HepG2 (cell line): Measurements from ENCODE around the gene MAST1. TPM values are rescaled to one million over a fixed set of nuclear protein-coding genes. Genes with fewer than 3 reads are reported as not detected.

ENCODE experiments used
- ATAC-seq: fragments of 200-7000 bp; cut with Tn5 transposase; 3 replicates; pipeline ENCODE4 v1.9.1; 2020; ENCODE audit warnings: mild to moderate bottlenecking, moderate library complexity
- BruUV-seq: library from RNA; stranded (reverse); fragments of 400-500 nt; replicated peaks from 2 replicates; lab custom pipeline; 2021; lab: Mats Ljungman, UMichigan
- CTCF ChIA-PET: fragments of 300-600 bp; formaldehyde crosslinking; extraction: SDS; loops from one replicate; lab custom pipeline; 2021; ENCODE audit warnings: low total read pairs, inconsistent platforms, low intra/inter-chr PET ratio; lab: Yijun Ruan, JAX
- POLR2A ChIA-PET: fragments of 350-600 bp; sonication (Branson Sonifier 250); formaldehyde crosslinking; loops from one replicate; lab custom pipeline; 2020; ENCODE audit warnings: antibody characterized with exemption, inconsistent platforms; lab: Yijun Ruan, JAX
- DNase-seq: peaks from one replicate; pipeline ENCODE4 v3.0.0-alpha.2; 2015; ENCODE audit warnings: low spot score
- FAIRE-seq: peaks from 3 replicates; lab custom pipeline; 2011; peaks lifted over from hg19 to GRCh38; lab: Jason Lieb, UNC
- H2AFZ ChIP-seq: one replicate; pipeline ENCODE4 v1.6.1; 2011; ENCODE audit warnings: low read length, inconsistent platforms
- H3K27ac ChIP-seq: fragments of 300-600 bp; 3 replicates; pipeline ENCODE4 v1.8.0; 2011; ENCODE audit warnings: mixed run types, mild to moderate bottlenecking, mixed read lengths, low read length, inconsistent platforms; ENCODE audit not compliant: insufficient read depth; ENCODE audit errors: extremely low read length
- H3K27me3 ChIP-seq, 2 experiments: fragments of 200-600 bp in 1 of 2; 2 replicates in 1 of 2; 3 replicates in 1 of 2; pipeline versions ENCODE4 v1.6.0 to v1.8.0; 2011; ENCODE audit warnings: low read length in 2 of 2, mild to moderate bottlenecking in 2 of 2, moderate library complexity in 2 of 2, inconsistent platforms in 1 of 2; ENCODE audit not compliant: insufficient read depth in 2 of 2, control insufficient read depth in 1 of 2
- H3K36me3 ChIP-seq, 2 experiments: fragments of 200-600 bp in 1 of 2; replicated peaks in 1 of 2; 2 replicates in 1 of 2; 3 replicates in 1 of 2; pipeline versions ENCODE4 v1.5.1 to v1.8.0; 2011; ENCODE audit warnings: low read length in 2 of 2, inconsistent platforms in 1 of 2; ENCODE audit not compliant: insufficient read depth in 2 of 2, control insufficient read depth in 1 of 2
- H3K4me1 ChIP-seq: 2 replicates; pipeline ENCODE4 v1.5.1; 2012; ENCODE audit warnings: low read length, inconsistent platforms; ENCODE audit not compliant: insufficient read depth
- H3K4me2 ChIP-seq: 2 replicates; pipeline ENCODE4 v1.6.0; 2011; ENCODE audit warnings: low read depth, low read length, inconsistent platforms
- H3K4me3 ChIP-seq, 3 experiments: fragments of 200-600 bp in 1 of 3; sonication (generic), shearing (Covaris generic) in 1 of 3; replicated peaks in 1 of 3; 2 replicates each; pipeline ENCODE4 v1.5.1; 2011 to 2016; ENCODE audit warnings: low read length in 3 of 3, inconsistent platforms in 2 of 3, low read depth in 2 of 3, mild to moderate bottlenecking in 2 of 3, control low read depth in 1 of 3, mixed read lengths in 1 of 3; ENCODE audit not compliant: insufficient read depth in 1 of 3
- H3K79me2 ChIP-seq: one replicate; pipeline ENCODE4 v1.6.1; 2011; ENCODE audit warnings: low read length, inconsistent platforms; ENCODE audit not compliant: insufficient read depth
- H3K9ac ChIP-seq: 2 replicates; pipeline ENCODE4 v1.6.0; 2011; ENCODE audit warnings: mild to moderate bottlenecking, low read depth, low read length, inconsistent platforms; ENCODE audit not compliant: insufficient read depth
- H3K9me3 ChIP-seq: 2 replicates; pipeline ENCODE4 v1.5.1; 2012; ENCODE audit warnings: mild to moderate bottlenecking, low read length
- H4K20me1 ChIP-seq: 2 replicates; pipeline ENCODE4 v1.6.0; 2011; ENCODE audit warnings: inconsistent platforms, mild to moderate bottlenecking, low read length, moderate library complexity; ENCODE audit not compliant: insufficient read depth
- CCAR2 ChIP-seq: fragments of 200-400 bp; formaldehyde crosslinking; optimal IDR thresholded peaks from 2 replicates; pipeline ENCODE3; 2018; ENCODE audit warnings: low read depth, mild to moderate bottlenecking, low read length, moderate library complexity
- FOXA1 ChIP-seq, 2 experiments: fragments of 450-650 bp in 1 of 2; sonication (generic) in 1 of 2; formaldehyde crosslinking in 1 of 2; IDR thresholded peaks; 2 replicates each; pipeline versions ENCODE4 v1.4.0 to v1.6.1; 2016 to 2020; ENCODE audit warnings: missing genetic modification reagents in 1 of 2
- KMT2B ChIP-seq: IDR thresholded peaks from 2 replicates; pipeline ENCODE4 v1.6.1; 2016; ENCODE audit warnings: missing genetic modification reagents, missing compliant biosample characterization
- MXD4 ChIP-seq: IDR thresholded peaks from 2 replicates; pipeline ENCODE4 v1.6.1; 2016; ENCODE audit warnings: mild to moderate bottlenecking, missing biosample characterization, missing genetic modification reagents
- NFKB2 ChIP-seq: sonication (generic); formaldehyde crosslinking; IDR thresholded peaks from 2 replicates; pipeline ENCODE4 v1.4.0; 2020; ENCODE audit warnings: missing genetic modification reagents, borderline replicate concordance
- PRMT3 ChIP-seq: sonication (generic); formaldehyde crosslinking; IDR thresholded peaks from 2 replicates; pipeline ENCODE4 v1.8.1; 2022; ENCODE audit warnings: low read depth, mild to moderate bottlenecking, moderate library complexity, missing genetic modification reagents, borderline replicate concordance
- SMAD9 ChIP-seq: sonication (generic); formaldehyde crosslinking; IDR thresholded peaks from 2 replicates; pipeline ENCODE4 v1.5.1; 2020; ENCODE audit warnings: mild to moderate bottlenecking, missing genetic modification reagents
- SRF ChIP-seq: IDR thresholded peaks from 2 replicates; pipeline ENCODE4 v1.6.1; 2011; ENCODE audit warnings: mild to moderate bottlenecking, low read depth, low read length, moderate library complexity
- WIZ ChIP-seq: sonication (generic); formaldehyde crosslinking; IDR thresholded peaks from 2 replicates; pipeline ENCODE4 v1.5.1; 2020; ENCODE audit warnings: mild to moderate bottlenecking, missing genetic modification reagents
- ZNF674 ChIP-seq: sonication (generic); formaldehyde crosslinking; IDR thresholded peaks from 2 replicates; pipeline ENCODE4 v1.5.0; 2020; ENCODE audit warnings: low read depth, mild to moderate bottlenecking, missing genetic modification reagents
- ZNF777 ChIP-seq: sonication (generic); formaldehyde crosslinking; IDR thresholded peaks from 2 replicates; pipeline ENCODE4 v1.4.0; 2020; ENCODE audit warnings: missing genetic modification reagents
- WGBS: methylation state at CpG from one replicate; pipeline ENCODE4 v1.1.6; 2017; ENCODE audit warnings: low lambda C conversion rate; 5-methylcytosine and 5-hydroxymethylcytosine counted together
- in situ Hi-C: cut with HindIII; loops from 2 replicates; pipeline ENCODE4 v1.10.0; 2017; ENCODE audit warnings: low pct_unique_long_range_greater_than_20kb; ENCODE audit not compliant: extremely low pct_ligation_motif_present
- intact Hi-C: fragments of 100-400 bp; cut with micrococcal nuclease; formaldehyde crosslinking; loops from one replicate; pipeline ENCODE4 v1.10.0; 2022; ENCODE audit not compliant: unreplicated experiment
- polyA plus RNA-seq, 8 experiments: library from polyadenylated mRNA; depleted of rRNA in 3 of 8; stranded (reverse) in 7 of 8; unstranded in 1 of 8; fragments of >200 nt; fragmentation: Illumina TruSeq in 4 of 8; extraction: Trizol in 4 of 8; gene quantifications; 2 replicates each; pipeline versions ENCODE4 v1.2.1 to v1.2.3, GENCODE V29; 2011 to 2016; ENCODE audit warnings: low read depth in 4 of 8, missing spikeins in 1 of 8, mixed read lengths in 1 of 8; ENCODE audit not compliant: insufficient read depth in 1 of 8
- total RNA-seq, 5 experiments: library from RNA; depleted of rRNA; stranded (reverse); fragments of >200 nt; fragmentation: Illumina TruSeq; extraction: Trizol; gene quantifications; 2 replicates each; pipeline ENCODE4 v1.2.3, GENCODE V29; 2016; ENCODE audit warnings: low read depth in 1 of 5
- TF ChIP-seq, protein P1 (sequence below): sonication (generic); formaldehyde crosslinking; IDR thresholded peaks from 2 replicates; pipeline ENCODE4 v1.5.1; 2020; ENCODE audit warnings: mild to moderate bottlenecking, missing genetic modification reagents, moderate library complexity
- TF ChIP-seq, protein P2 (sequence below): IDR thresholded peaks from 2 replicates; pipeline ENCODE4 v1.6.1; 2016

The MAST1 gene
- total and polyA plus RNA-seq, 2 of the 13 experiments (the other 11 are each of a cell fraction or from before 2014, with no cell fraction given), result 0.73 to 4.7 TPM

DNA sequence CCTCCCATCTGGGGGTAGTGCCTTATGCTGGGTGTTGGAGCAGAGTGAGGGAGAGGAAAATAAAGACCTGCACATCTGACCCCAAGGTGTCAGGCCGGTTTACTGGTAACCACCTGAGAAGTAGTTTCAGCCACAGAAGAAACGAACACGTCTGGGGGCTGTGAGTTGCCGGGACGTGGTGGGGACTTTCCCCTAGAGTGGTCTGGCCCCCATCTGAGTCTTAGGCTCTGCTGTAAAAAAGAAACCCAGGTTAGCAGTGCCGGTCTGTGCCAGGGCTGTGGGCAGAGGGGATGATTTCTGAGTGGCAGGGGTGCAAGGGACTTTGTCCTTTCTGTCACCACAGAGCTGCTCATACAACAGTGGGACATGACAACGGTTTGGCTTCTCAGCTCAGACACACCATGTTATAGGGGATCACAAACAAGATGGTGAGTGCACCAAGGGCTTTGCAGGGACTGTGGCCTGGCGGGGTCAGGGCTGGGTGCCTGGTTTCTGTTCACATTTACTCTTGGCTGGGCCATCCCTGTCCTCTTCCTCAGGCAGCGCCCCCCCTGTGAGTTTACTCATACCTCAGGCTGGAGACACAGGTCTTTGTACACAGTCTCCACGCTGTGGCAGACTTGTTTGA is 61.7 kb downstream of the MAST1 start (continued):
- TF ChIP-seq, protein P1, sequence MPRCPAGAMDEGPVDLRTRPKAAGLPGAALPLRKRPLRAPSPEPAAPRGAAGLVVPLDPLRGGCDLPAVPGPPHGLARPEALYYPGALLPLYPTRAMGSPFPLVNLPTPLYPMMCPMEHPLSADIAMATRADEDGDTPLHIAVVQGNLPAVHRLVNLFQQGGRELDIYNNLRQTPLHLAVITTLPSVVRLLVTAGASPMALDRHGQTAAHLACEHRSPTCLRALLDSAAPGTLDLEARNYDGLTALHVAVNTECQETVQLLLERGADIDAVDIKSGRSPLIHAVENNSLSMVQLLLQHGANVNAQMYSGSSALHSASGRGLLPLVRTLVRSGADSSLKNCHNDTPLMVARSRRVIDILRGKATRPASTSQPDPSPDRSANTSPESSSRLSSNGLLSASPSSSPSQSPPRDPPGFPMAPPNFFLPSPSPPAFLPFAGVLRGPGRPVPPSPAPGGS, result no peak
- TF ChIP-seq NFKB2 (CRISPR knock-in tag) (no peak), MXD4 (CRISPR knock-in tag) (no peak), SRF (no peak), CCAR2 (no peak), SMAD9 (CRISPR knock-in tag) (no peak), ZNF674 (CRISPR knock-in tag) (no peak), FOXA1 (IDR thresholded peaks at IDR 0.05) (no peak), FOXA1 (CRISPR knock-in tag; IDR thresholded peaks at IDR 0.05) (no peak), WIZ (no peak), ZNF777 (CRISPR knock-in tag) (no peak), PRMT3 (CRISPR knock-in tag) (no peak)
- TF ChIP-seq, protein P2, sequence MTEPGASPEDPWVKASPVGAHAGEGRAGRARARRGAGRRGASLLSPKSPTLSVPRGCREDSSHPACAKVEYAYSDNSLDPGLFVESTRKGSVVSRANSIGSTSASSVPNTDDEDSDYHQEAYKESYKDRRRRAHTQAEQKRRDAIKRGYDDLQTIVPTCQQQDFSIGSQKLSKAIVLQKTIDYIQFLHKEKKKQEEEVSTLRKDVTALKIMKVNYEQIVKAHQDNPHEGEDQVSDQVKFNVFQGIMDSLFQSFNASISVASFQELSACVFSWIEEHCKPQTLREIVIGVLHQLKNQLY (CRISPR knock-in tag), result no peak

DNA sequence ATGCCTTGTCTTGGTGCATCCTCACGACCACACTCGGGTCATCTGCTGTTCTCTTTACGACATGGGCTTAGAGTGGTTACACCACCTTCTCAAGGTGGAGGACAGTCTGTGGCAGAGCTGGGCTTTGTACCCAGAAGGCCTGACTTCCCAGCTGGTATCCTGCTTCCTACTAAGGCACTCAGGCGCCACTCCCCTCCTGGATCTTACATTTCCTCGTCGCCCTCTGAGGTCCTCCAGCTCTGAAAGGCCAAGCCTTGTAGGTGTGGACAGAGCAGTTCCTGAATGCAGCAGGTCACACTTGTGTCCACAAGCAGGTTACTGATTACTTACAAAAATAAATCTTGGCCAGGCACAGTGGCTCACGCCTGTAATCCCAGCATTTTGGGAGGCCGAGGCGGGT is 68.9 kb downstream of the MAST1 start:
- H2AFZ ChIP-seq, result no peak overlapping the region
- no peaks in the 10 kb centered on the region for H3K79me2 ChIP-seq
- no peaks in the 10 kb centered on the region for H4K20me1 ChIP-seq
- no peak for TF ChIP-seq KMT2B (CRISPR knock-in tag)
- ChIA-PET CTCF (no interaction called here), POLR2A (interaction anchor here (1.0 to 2.3 kb wide), 3 partner anchors 10 to 42 kb away, joined by 3 to 11 read pairs (median 3); partner anchors contain the start of gene GCDH)
- 87% methylated on average over 9 of the region's 9 CpGs for WGBS
- H3K9me3 ChIP-seq, result no peaks in the 10 kb centered on the region
- ATAC-seq, result no peak
- H3K9ac ChIP-seq, result no peak overlapping the region
- in situ Hi-C loops, result no loop called here
- FAIRE-seq, result no peak
- H3K27me3 ChIP-seq, result no peaks in the 10 kb centered on the region
- no TSS peak for BruUV-seq
- H3K4me2 ChIP-seq, result no peak overlapping the region
- H3K27ac ChIP-seq, result no peak overlapping the region
- intact Hi-C loops, result no loop called here
- no peaks in the 10 kb centered on the region for H3K36me3 ChIP-seq
- no peak overlapping the region for H3K4me3 ChIP-seq
- H3K4me1 ChIP-seq, result peaks cover 7% of the 10 kb centered on the region
- DNase-seq, result no peak
